GM19238 (cell line): ENCODE measurements around the gene ZMIZ1.

Source experiments
- DNase-seq: peaks from one replicate; pipeline ENCODE4 v3.0.0; 2011; ENCODE audit warnings: low spot score; ENCODE audit not compliant: insufficient read length

Gene ZMIZ1

DNA sequence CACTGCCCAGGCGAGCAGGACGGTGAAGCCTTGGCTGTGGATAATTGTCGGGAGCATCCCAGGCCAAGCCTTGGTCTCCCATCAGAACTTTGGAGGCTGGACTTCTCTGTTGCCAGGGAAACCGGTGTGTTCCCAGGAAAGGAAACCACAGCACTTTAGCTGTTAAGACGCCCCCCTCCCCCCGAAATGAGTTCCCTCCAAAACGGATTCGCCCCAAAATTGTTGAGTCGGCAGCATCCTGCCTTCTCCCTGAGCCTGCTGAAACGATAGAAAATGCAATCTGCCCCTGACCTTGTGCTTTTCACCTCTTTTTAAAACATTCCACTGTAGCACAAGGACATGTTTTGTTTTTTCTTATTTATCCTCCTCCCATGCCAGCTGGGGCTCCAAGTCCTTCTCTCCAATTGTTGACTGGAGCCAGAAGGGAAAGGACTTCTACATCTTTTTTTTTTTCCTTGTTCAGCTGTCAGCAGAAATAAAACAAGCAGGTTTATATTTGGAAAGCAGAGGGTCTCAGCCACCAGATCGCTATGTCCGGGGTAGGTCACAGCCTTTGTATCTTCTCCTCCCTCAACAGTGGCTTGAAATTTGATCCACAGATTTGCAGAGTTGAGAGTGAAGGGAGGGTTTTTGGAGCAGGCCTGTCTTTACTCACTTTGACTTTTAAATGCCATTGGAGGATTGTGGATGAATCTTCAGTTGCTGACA lies 116.5 kb downstream of the ZMIZ1 start:
- DNase-seq, result no peak

DNA sequence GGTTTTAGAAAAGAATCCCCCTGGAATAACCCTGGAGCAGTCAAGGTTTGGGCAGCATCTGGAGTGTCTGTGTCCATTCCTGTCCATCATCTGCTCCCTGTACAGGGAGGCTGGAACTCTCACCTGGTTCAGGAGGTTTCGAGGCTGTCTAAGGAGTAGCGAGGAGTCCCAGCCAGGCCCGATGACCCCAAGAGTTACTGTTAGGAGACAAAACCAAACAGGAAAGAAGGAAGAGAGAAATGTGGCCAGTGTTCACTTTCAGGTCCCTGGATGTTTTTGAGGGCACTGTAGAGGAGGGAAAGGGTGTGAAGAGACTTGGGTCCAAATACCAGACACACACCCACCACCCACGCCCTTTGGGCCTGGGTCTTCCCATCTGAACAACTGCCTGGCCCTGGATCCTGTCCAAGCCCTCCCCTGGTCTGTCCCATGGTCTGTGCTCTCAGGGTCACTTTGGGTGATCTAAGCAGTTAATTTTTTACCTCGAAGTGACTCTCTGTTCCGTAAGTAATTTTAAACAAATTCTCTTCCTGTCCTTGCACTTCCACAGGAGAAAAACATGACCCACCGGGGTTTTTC lies 117.1 kb downstream of the ZMIZ1 start:
- no peak for DNase-seq

GRCh38 chr10:79186486-79187120 lies 117.8 kb downstream of the ZMIZ1 start:
- DNase-seq, result no peak

DNA sequence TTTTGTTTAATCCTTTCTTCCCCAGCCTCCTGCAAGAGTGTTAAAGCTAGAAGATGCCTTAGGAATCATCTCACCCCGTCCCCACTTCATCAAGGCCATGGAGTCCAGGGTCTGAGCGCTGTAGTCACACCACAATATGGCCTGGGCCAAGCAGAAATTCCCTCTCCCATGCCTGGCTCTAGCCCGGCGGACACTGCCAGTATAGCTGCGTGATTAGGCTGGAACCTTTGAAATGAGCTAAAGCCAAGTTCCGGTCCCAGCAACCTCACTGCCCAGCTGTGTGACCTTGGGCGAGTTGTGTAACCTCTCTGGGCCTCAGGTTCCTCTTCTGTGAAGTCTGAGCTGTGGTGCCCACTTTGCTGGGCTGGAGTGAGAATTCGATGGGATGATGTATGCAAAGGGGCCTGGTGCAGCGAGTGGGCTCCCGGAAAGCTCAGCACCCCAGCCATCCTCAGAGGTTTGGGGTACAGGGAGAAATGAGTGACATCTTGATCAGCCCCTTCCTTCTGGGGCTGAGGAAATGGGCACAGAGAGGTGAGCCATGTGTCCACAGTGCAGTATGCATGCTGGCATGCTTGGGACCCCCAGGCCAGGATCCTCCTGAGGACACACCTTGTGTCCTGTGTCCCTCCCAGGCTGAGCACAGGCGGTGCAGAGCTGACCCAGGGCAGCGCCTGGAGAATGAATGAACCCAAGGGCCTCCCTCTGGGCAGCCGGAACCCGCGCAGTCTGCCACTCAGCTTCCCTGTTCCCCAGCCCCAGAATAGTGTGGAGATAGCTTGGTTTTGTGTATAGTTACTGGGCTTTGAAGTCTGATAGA lies 118.6 kb downstream of the ZMIZ1 start:
- no peak for DNase-seq

DNA sequence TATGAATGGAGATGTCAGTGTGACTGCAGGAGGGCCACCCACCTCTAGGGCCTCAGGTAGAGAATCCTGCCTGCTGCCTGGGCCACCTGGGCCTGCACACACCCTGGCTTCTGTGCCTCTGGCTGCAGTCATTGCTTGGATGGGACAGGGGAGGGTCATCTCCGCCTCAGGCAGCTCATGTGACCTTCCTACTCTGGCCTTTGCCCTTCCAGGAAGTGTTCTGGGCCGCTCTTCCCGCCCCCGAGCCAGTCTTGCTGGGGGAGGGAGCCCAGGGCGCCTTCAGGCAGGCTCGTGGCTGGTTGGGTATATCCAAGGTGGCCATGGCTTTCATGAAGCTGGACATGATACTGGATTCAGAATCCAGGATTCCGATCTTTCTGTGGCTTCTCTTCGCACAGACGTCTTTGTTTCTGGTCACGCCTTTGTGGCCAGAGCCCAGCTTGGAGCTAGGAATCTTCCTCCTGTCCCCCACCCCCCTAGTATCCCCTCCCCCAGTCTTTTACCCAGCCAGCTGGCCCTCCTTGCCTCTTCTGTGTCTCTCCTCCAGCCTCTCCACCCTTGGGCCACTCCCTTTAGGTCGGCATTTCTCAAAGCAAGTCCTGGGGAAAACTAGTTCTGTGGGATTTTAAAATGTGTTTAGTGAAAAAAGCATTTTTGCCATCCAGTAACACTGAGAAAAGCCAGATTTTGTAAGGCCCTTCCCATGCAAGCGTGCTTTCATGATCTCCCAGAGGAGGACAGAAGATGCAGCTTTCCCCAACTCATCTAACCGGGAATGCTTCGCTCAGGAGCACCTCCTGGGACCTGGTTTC lies 119.6 kb downstream of the ZMIZ1 start:
- no peak for DNase-seq

DNA sequence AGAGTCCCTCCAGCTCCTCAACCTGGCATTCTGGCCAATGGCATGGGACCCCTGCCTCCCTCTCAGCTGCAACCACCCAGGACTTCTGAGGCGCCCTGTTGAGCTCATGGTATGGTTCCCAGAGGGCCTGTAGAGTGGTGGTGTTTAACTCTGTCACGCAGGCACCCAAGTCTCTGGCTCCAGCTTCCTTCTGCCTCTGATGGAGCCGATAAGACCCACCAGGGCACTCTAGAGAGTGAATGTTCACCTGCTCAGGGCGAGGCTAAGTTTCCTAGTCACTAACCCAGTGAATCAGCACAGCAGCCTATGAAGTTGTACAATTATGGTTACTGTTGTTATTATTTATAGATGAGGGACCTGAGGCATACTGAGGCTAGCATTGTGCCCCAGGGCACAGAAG lies 120.4 kb downstream of the ZMIZ1 start:
- DNase-seq, result no peak

GRCh38 chr10:79189853-79190435 lies 121.2 kb downstream of the ZMIZ1 start:
- no peak for DNase-seq

- no peak for DNase-seq
Observed at GRCh38 chr10:79190740-79191261, 122.0 kb downstream of the ZMIZ1 start.

GRCh38 chr10:79191951-79192676 lies 123.3 kb downstream of the ZMIZ1 start:
- no peak for DNase-seq

- DNase-seq, result no peak
Observed at GRCh38 chr10:79192677-79193003, 123.9 kb downstream of the ZMIZ1 start.

- DNase-seq, result no peak
Observed at GRCh38 chr10:79193694-79194382, 125.1 kb downstream of the ZMIZ1 start.

DNA sequence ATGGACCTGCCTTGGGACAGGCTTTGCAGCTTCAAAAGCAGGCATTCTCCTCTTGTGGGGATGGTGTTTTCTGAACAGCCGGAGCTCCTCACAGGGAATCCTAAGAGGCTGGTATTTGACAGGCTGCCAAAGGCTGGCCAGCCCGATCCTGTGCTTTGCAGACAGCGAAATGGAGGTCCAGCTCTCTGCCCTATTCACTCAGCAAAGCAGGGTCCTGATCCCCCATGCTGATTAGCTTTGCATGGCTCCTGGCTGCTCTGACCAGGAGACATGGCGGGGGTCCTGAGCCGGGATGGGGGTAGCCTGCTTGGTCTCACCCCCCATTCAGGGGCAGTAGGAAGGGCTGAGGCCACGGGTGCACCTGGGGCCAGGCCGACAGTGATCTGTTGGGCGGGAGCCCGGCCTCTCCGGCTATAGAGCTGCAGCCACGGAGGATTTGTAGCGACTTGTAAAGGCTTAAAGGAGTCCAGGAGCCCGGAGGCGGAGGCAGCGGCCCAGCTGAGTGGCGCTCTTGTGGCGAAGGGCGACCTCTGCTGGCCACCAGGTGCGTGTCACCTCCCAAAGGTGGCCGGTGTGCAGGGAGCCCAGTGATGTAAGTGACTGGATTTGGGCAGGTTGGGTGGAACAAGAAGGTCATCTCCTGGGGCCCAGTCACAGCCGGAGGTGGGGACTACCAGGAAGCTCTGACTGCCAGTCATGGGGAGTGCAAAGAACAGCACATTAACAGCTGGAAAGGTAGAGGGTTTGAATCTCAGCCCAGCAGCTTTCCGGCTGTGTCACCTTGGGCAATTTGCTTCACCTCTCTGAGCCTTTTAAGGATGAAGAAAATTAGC lies 126.5 kb downstream of the ZMIZ1 start:
- DNase-seq, result peak; percentile 81

DNA sequence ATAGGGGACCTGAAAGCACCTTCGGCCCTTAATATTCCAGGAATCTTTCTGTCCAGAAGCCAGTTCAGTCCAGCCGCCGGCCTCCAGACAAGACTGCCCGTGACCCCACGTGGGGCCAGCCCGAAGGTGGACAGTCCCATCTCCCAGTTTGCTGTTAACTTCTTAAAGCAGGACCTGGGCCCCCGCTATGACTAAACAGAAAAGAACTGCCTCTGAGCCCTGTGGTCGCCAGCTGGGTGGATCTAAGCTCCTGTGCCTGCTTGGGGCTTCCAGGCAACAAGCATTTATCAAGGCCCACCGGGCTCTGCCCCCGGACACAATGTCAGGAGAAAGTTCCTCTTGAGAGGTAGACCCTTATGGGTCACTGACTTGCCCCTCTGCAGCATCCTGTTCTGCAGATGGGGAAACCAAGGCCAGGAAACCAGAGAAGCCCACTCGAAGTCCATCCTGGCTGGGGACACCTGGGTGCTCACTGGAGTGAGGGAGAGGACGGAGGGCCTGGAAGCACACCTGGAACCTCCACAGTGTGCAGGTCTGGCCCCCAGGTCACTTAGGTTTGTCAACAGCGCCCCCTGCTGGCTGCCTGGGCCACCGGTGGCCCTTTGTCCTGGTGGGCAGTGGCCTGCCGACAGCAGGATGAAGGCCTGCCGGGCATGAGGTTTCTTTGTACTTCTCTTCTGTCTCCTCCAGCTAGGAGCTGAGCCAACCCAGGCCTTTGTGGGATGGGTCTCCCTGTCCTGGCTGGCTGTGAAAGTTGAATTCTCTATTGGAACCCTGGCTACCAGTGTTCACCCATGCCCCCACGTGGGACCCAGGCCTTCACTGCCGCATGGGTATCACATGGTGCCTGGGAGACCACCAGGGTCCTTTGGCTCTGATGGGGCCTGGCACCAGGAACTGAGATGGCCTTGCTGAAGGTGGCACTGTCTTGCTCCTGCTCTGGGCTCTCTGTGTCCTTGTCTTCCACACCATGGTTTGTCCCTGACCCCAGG lies 128.0 kb downstream of the ZMIZ1 start:
- peak; percentile 76 for DNase-seq

GRCh38 chr10:79197558-79197957 lies 128.8 kb downstream of the ZMIZ1 start:
- no peak for DNase-seq

DNA sequence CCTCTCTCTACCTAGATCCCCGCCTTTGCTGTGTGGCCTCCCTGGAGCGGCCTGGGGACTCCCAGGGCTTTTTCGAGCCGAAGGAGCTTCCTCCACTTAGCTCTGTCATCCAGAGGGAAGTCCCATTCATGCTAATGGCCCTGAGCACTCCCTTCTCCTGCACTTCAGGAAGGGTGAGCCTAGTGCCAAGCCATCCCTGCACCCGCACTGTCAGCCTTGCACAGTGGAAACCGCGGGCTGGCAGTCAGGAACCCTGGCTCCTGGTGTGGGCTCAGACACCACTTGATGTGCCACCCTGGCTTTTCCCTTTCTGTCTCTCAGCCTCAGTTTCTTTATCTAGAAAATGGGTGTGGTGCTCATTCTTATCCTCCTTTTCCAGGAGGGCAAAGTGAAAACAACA lies 131.6 kb downstream of the ZMIZ1 start:
- DNase-seq, result no peak

DNA sequence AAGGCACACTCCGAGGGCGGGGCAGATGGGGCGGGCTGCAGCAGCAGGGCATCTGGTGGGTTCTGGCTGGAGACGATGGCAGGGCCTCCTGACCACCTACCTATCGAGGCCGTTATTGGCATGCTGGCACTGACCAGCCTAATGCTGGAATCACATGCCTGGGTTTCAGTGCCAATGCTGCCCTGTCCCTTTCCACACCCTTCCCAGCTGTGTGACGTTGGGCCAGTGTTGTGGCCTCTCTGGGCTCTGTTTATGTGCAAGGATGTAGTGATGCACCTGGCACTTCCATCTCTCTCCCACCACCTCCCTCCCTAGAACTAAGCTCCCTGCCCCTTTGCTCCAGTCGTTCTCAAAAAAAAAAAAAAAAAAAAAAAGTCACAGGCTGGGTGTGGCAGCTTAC lies 132.9 kb downstream of the ZMIZ1 start:
- no peak for DNase-seq
